ENCODE measurements around the gene SPOP.

DNA sequence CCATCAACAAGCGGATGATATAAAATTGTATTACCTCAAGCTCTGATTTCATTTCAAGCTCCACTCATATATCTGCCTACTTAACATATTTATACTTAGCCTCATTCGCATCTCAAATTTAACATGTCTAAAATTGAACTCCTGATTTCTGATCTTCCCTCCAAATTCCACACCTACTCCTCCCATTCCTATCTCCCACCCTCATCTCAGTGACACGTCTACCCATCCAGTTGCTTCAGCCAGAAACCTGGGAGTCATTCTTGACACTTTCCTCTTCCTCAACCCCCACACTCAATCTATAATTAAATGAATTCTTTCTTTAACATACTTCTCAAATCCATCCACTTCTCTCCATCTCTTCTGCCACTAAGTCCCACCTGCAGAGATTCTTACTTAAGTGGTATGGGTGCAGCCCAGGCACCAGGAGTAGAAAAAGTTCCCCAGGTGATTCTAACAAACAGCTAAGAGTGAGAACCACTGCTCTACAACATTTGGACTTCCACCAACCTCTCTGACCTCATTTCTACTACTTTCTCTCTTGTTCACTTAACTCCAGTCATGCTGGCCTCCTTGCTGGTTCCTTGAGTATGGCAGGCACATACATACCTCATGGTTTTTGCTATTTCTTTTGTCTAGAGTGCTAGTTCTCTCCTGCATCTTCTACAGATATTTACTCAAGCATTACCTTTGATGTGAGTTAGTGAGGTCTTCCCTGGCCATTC is 18.1 kb downstream of the SPOP start:
- TF ChIP-seq POLR2A (IDR thresholded peaks at IDR 0.05), result no peak
- TF ChIP-seq, protein P1, sequence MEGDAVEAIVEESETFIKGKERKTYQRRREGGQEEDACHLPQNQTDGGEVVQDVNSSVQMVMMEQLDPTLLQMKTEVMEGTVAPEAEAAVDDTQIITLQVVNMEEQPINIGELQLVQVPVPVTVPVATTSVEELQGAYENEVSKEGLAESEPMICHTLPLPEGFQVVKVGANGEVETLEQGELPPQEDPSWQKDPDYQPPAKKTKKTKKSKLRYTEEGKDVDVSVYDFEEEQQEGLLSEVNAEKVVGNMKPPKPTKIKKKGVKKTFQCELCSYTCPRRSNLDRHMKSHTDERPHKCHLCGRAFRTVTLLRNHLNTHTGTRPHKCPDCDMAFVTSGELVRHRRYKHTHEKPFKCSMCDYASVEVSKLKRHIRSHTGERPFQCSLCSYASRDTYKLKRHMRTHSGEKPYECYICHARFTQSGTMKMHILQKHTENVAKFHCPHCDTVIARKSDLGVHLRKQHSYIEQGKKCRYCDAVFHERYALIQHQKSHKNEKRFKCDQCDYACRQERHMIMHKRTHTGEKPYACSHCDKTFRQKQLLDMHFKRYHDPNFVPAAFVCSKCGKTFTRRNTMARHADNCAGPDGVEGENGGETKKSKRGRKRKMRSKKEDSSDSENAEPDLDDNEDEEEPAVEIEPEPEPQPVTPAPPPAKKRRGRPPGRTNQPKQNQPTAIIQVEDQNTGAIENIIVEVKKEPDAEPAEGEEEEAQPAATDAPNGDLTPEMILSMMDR (IDR thresholded peaks at IDR 0.05 in 4 of 5, conservative IDR thresholded peaks at IDR 0.05 in 1 of 5), result no peak

Data from gastrocnemius medialis (tissue), 4 donors.